HCT116 (cell line): ENCODE measurements around the gene MAST4. TPM values are rescaled to one million over a fixed set of nuclear protein-coding genes. Genes with fewer than 3 reads are reported as not detected.
A peak's percentile ranks its signal among the peaks of the same experiment; 100 is the strongest.

Experiments used
- ATAC-seq: fragments of 200-7000 bp; cut with Tn5 transposase; 2 replicates; pipeline ENCODE4 v1.9.1; 2020; ENCODE audit warnings: mild to moderate bottlenecking, moderate library complexity
- BruUV-seq: library from RNA; stranded (reverse); fragments of 400-500 nt; replicated peaks from 2 replicates; lab custom pipeline; 2021; lab: Mats Ljungman, UMichigan
- CTCF ChIA-PET: fragments of 300-600 bp; sonication (Branson Sonifier 250); formaldehyde crosslinking; loops from one replicate; lab custom pipeline; 2021; ENCODE audit warnings: antibody characterized with exemption; lab: Charles Lee
- POLR2A ChIA-PET: fragments of 300-600, 350-600 bp; sonication (Branson Sonifier 250); formaldehyde crosslinking; loops from one replicate; lab custom pipeline; 2021; ENCODE audit warnings: antibody characterized with exemption; lab: Charles Lee
- RAD21 ChIA-PET, 2 experiments: fragments of 300-600 bp; sonication (Branson Sonifier 250); formaldehyde crosslinking; loops; one replicate each; lab custom pipeline; 2023; ENCODE audit warnings: low total read pairs in 2 of 2; ENCODE audit not compliant: uncharacterized antibody in 2 of 2, unreplicated experiment in 2 of 2, low non-redundant PET in 1 of 2; lab: Charles Lee
- DNase-seq: peaks from one replicate; pipeline ENCODE4 v3.0.0-alpha.2; 2010; ENCODE audit warnings: low read depth, low spot score
- H2AFZ ChIP-seq: fragments of 200-600 bp; shearing (Covaris generic), sonication (generic); 2 replicates; pipeline ENCODE4 v1.6.1; 2017; ENCODE audit warnings: low read depth, mixed run types, mixed read lengths, antibody characterized with exemption, low read length; ENCODE audit not compliant: poor library complexity, severe bottlenecking
- H3K27ac ChIP-seq: 2 replicates; pipeline ENCODE4 v1.5.1; 2012; ENCODE audit warnings: low read depth, low read length
- H3K27me3 ChIP-seq: fragments of 200-600 bp; sonication (generic); 2 replicates; pipeline ENCODE4 v1.6.1; 2016; ENCODE audit warnings: mixed run types, low read length, mixed read lengths; ENCODE audit not compliant: insufficient read depth
- H3K36me3 ChIP-seq, 2 experiments: fragments of 200-500 bp in 1 of 2; fragments of 200-600 bp in 1 of 2; sonication (Bioruptor generic) in 1 of 2; sonication (generic) in 1 of 2; 2 replicates each; pipeline versions ENCODE4 v1.5.1 to v1.6.1; 2014 to 2016; ENCODE audit warnings: low read length in 2 of 2, inconsistent platforms in 1 of 2, mixed read lengths in 1 of 2, mixed run types in 1 of 2; ENCODE audit not compliant: insufficient read depth in 2 of 2, control insufficient read depth in 1 of 2
- H3K4me1 ChIP-seq, 2 experiments: fragments of 200-600 bp in 1 of 2; sonication (generic) in 1 of 2; 2 replicates each; pipeline versions ENCODE4 v1.5.1 to v1.6.1; 2012 to 2017; ENCODE audit warnings: low read length in 2 of 2, inconsistent platforms in 1 of 2, mild to moderate bottlenecking in 1 of 2, mixed read lengths in 1 of 2, mixed run types in 1 of 2, moderate library complexity in 1 of 2; ENCODE audit not compliant: insufficient read depth in 2 of 2, control insufficient read depth in 1 of 2
- H3K4me2 ChIP-seq: fragments of 200-600 bp; sonication (generic); 2 replicates; pipeline ENCODE4 v1.6.1; 2017; ENCODE audit warnings: mixed run types, low read length, mixed read lengths
- H3K4me3 ChIP-seq, 2 experiments: fragments of 200-600 bp in 1 of 2; sonication (generic) in 1 of 2; replicated peaks in 1 of 2; 2 replicates each; pipeline ENCODE4 v1.5.1; 2011 to 2016; ENCODE audit warnings: low read length in 2 of 2, control low read depth in 1 of 2, low read depth in 1 of 2, mild to moderate bottlenecking in 1 of 2, mixed read lengths in 1 of 2, mixed run types in 1 of 2
- H3K79me2 ChIP-seq: fragments of 200-600 bp; sonication (generic); 2 replicates; pipeline ENCODE4 v1.6.1; 2017; ENCODE audit warnings: mild to moderate bottlenecking, mixed run types, low read length, moderate library complexity, mixed read lengths; ENCODE audit not compliant: insufficient read depth
- H3K9ac ChIP-seq: fragments of 200-600 bp; sonication (generic); 2 replicates; pipeline ENCODE4 v1.6.1; 2016; ENCODE audit warnings: low read length, mixed read lengths
- H3K9me2 ChIP-seq: fragments of 200-600 bp; sonication (generic), shearing (Covaris generic); 2 replicates; pipeline ENCODE4 v1.6.1; 2017; ENCODE audit warnings: mixed run types, mild to moderate bottlenecking, moderate library complexity; ENCODE audit not compliant: insufficient read depth
- H3K9me3 ChIP-seq, 2 experiments: fragments of 200-500 bp in 1 of 2; fragments of 200-600 bp in 1 of 2; sonication (Bioruptor generic) in 1 of 2; sonication (generic) in 1 of 2; 2 replicates each; pipeline ENCODE4 v1.6.1; 2014 to 2017; ENCODE audit warnings: low read length in 2 of 2, mixed read lengths in 2 of 2, inconsistent platforms in 1 of 2, low read depth in 1 of 2, mild to moderate bottlenecking in 1 of 2, mixed run types in 1 of 2, moderate library complexity in 1 of 2; ENCODE audit not compliant: control insufficient read depth in 1 of 2, insufficient read depth in 1 of 2
- H4K20me1 ChIP-seq: fragments of 200-600 bp; sonication (generic), shearing (Covaris generic); 2 replicates; pipeline ENCODE4 v1.6.1; 2017; ENCODE audit warnings: mixed run types, mild to moderate bottlenecking, moderate library complexity; ENCODE audit not compliant: insufficient read depth
- CBX3 ChIP-seq: IDR thresholded peaks from 2 replicates; pipeline ENCODE4 v1.6.1; 2012; ENCODE audit warnings: low read depth
- FOSL1 ChIP-seq: IDR thresholded peaks from 2 replicates; pipeline ENCODE4 v1.6.1; 2012; ENCODE audit warnings: low read depth
- RAD21 ChIP-seq: IDR thresholded peaks from 2 replicates; pipeline ENCODE4 v1.6.1; 2012; ENCODE audit warnings: low read depth, mild to moderate bottlenecking
- intact Hi-C: fragments of 100-400 bp; cut with micrococcal nuclease; formaldehyde crosslinking; loops from 2 replicates; pipeline ENCODE4 v1.10.0; 2022
- total RNA-seq: library from RNA; stranded (reverse); gene quantifications from one replicate; pipeline ENCODE4 v1.2.1, GENCODE V29; 2021; ENCODE audit not compliant: unreplicated experiment
- TF ChIP-seq, protein P1 (sequence below), 3 experiments: fragments of 200-600 bp in 1 of 3; sonication (generic) in 1 of 3; IDR thresholded peaks in 2 of 3; conservative IDR thresholded peaks in 1 of 3; 2 replicates each; pipeline ENCODE4 v1.5.1; 2012 to 2017; ENCODE audit warnings: low read depth in 2 of 3, low read length in 2 of 3, antibody characterized with exemption in 1 of 3, borderline replicate concordance in 1 of 3, control low read depth in 1 of 3, mild to moderate bottlenecking in 1 of 3, mixed read lengths in 1 of 3, mixed run types in 1 of 3, moderate library complexity in 1 of 3; ENCODE audit not compliant: insufficient read depth in 1 of 3
- TF ChIP-seq, protein P2 (sequence below): IDR thresholded peaks from 2 replicates; pipeline ENCODE4 v1.6.1; 2012

The MAST4 gene
- total RNA-seq, 1 experiment from 2014 or later, result 1.1 TPM

DNA sequence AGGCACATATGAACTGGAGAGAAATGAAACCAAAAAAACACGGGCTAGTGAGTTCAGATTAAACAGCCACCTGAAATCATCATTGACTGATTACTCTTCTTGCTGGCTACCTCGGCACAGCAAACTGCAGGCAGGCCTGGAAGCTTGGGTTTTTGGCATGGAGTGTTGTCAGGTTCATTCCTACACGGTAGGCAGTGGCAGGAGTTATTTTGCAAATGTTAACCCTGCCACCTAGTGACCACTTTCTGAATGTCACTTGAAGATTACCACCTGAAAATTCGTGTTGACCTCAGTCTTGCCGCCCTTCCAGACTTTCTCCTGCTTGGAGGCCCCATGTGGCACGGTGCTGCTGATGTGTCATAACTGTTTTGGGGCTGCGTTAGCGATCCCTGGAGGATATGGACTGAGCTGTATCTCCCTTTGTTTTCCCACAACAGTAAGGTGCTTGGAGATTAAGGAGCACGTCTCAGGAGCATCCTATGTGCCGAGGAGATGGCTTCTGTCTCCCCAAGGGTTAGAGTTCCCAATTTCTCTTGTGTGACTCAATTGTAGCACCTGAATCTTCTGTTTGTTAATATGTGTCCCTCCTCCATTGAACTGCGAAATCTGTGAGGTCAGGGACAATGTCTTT is 613.1 kb downstream of the MAST4 start:
- H3K9ac ChIP-seq, result no peak overlapping the region
- peak; percentile 65 for TF ChIP-seq CBX3
- peak; percentile 92 for TF ChIP-seq RAD21
- TF ChIP-seq FOSL1, result no peak
- TF ChIP-seq, protein P1, sequence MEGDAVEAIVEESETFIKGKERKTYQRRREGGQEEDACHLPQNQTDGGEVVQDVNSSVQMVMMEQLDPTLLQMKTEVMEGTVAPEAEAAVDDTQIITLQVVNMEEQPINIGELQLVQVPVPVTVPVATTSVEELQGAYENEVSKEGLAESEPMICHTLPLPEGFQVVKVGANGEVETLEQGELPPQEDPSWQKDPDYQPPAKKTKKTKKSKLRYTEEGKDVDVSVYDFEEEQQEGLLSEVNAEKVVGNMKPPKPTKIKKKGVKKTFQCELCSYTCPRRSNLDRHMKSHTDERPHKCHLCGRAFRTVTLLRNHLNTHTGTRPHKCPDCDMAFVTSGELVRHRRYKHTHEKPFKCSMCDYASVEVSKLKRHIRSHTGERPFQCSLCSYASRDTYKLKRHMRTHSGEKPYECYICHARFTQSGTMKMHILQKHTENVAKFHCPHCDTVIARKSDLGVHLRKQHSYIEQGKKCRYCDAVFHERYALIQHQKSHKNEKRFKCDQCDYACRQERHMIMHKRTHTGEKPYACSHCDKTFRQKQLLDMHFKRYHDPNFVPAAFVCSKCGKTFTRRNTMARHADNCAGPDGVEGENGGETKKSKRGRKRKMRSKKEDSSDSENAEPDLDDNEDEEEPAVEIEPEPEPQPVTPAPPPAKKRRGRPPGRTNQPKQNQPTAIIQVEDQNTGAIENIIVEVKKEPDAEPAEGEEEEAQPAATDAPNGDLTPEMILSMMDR (IDR thresholded peaks at IDR 0.05 in 2 of 3, conservative IDR thresholded peaks at IDR 0.05 in 1 of 3; ENCODE audit: borderline replicate concordance in 1 of 3, insufficient read depth in 1 of 3, low read depth in 2 of 3, low read length in 2 of 3), result peak; percentile 62 to 86 (median 73)
- TF ChIP-seq, protein P2, sequence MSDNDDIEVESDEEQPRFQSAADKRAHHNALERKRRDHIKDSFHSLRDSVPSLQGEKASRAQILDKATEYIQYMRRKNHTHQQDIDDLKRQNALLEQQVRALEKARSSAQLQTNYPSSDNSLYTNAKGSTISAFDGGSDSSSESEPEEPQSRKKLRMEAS, result peak; percentile 34; the same call in 1 of the 2 replicates
- no peaks in the 10 kb centered on the region for H3K36me3 ChIP-seq
- no peaks in the 10 kb centered on the region for H3K9me3 ChIP-seq
- intact Hi-C loops, result loop anchor here (1.0 to 10.0 kb wide), 6 partner anchors 43 to 904 kb away; no protein-coding TSS in a partner anchor
- H3K4me2 ChIP-seq, result peak overlapping the region; percentile 28; the same call in 1 of the 2 replicates
- H3K27me3 ChIP-seq, result no peaks in the 10 kb centered on the region
- peaks cover 2 to 43% of the 10 kb centered on the region in 2 experiments for H3K4me1 ChIP-seq
- no peak overlapping the region for H3K27ac ChIP-seq
- H2AFZ ChIP-seq, result peak overlapping the region; percentile 91
- POLR2A ChIA-PET, result no interaction called here
- CTCF ChIA-PET, result interaction anchor here (0.8 to 3.3 kb wide), 11 partner anchors 9 to 1062 kb away, joined by 3 to 30 read pairs (median 3); no protein-coding TSS in a partner anchor
- H4K20me1 ChIP-seq, result no peaks in the 10 kb centered on the region
- DNase-seq (peak; percentile 69), ATAC-seq (peak; percentile 81)
- no peaks in the 10 kb centered on the region for H3K79me2 ChIP-seq
- no TSS peak for BruUV-seq
- RAD21 ChIA-PET, result interaction anchor here in 1 of 2 experiments (0.8 kb wide), 1 partner anchor 43 kb away, joined by 3 read pairs; no protein-coding TSS in a partner anchor
- no peaks in the 10 kb centered on the region for H3K9me2 ChIP-seq
- no peak overlapping the region for H3K4me3 ChIP-seq
